Fibroblast of lung (primary cell): Measurements from ENCODE around the gene LIN37. TPM values are rescaled to one million over a fixed set of nuclear protein-coding genes. Genes with fewer than 3 reads are reported as not detected.

Source experiments
- DNase-seq, 2 donors: peaks; one replicate each; pipeline versions ENCODE4 v3.0.0 to v3.0.0-alpha.2; 2010; ENCODE audit warnings: low read depth in 2 of 2
- H2AFZ ChIP-seq: 2 replicates; pipeline ENCODE4 v1.5.1; 2012; ENCODE audit warnings: low read length, control low read depth, inconsistent platforms
- H3K27ac ChIP-seq: 2 replicates; pipeline ENCODE4 v1.5.1; 2011; ENCODE audit warnings: low read length, control low read depth; ENCODE audit not compliant: insufficient read depth
- H3K27me3 ChIP-seq: 2 replicates; pipeline ENCODE4 v1.5.1; 2011; ENCODE audit warnings: mild to moderate bottlenecking, low read length; ENCODE audit not compliant: control insufficient read depth, insufficient read depth
- H3K36me3 ChIP-seq: 2 replicates; pipeline ENCODE4 v1.5.1; 2011; ENCODE audit warnings: low read length; ENCODE audit not compliant: control insufficient read depth, insufficient read depth
- H3K4me1 ChIP-seq: 2 replicates; pipeline ENCODE4 v1.5.1; 2011; ENCODE audit warnings: low read length; ENCODE audit not compliant: control insufficient read depth, insufficient read depth; ENCODE audit errors: extremely low read depth
- H3K4me2 ChIP-seq: 2 replicates; pipeline ENCODE4 v1.5.1; 2011; ENCODE audit warnings: low read length, control low read depth; ENCODE audit not compliant: insufficient read depth; ENCODE audit errors: extremely low read depth
- H3K4me3 ChIP-seq, 4 experiments: fragments of 200-600 bp in 1 of 4; sonication (generic) in 1 of 4; replicated peaks in 1 of 4; 2 replicates each; pipeline ENCODE4 v1.5.1; 2011 to 2016; ENCODE audit warnings: low read length in 4 of 4, low read depth in 3 of 4, mild to moderate bottlenecking in 3 of 4, control low read depth in 2 of 4, inconsistent platforms in 1 of 4, mixed read lengths in 1 of 4; ENCODE audit not compliant: insufficient read depth in 1 of 4; ENCODE audit errors: control extremely low read depth in 1 of 4
- H3K79me2 ChIP-seq: 2 replicates; pipeline ENCODE4 v1.5.1; 2012; ENCODE audit warnings: mild to moderate bottlenecking, low read length, inconsistent platforms; ENCODE audit not compliant: control insufficient read depth, insufficient read depth
- H3K9ac ChIP-seq: 2 replicates; pipeline ENCODE4 v1.5.1; 2011; ENCODE audit warnings: mild to moderate bottlenecking, low read length, control low read depth; ENCODE audit not compliant: insufficient read depth
- H3K9me3 ChIP-seq: 2 replicates; pipeline ENCODE4 v1.5.1; 2012; ENCODE audit warnings: low read depth, low read length; ENCODE audit not compliant: control insufficient read depth, insufficient read depth
- H4K20me1 ChIP-seq: 2 replicates; pipeline ENCODE4 v1.5.1; 2011; ENCODE audit warnings: low read length; ENCODE audit not compliant: control insufficient read depth, insufficient read depth; ENCODE audit errors: extremely low read depth
- EZH2 ChIP-seq: IDR thresholded peaks from 2 replicates; pipeline ENCODE4 v1.5.1; 2012; ENCODE audit warnings: low read length, control low read depth, mild to moderate bottlenecking; ENCODE audit errors: missing control alignments
- polyA plus RNA-seq, 2 donors: library from polyadenylated mRNA; depleted of rRNA in 1 of 2; stranded (reverse) in 1 of 2; unstranded in 1 of 2; fragments of >200 nt; gene quantifications; 2 replicates each; pipeline ENCODE4 v1.2.1, GENCODE V29; 2011 to 2012; ENCODE audit warnings: missing spikeins in 1 of 2
- total RNA-seq: library from RNA; depleted of rRNA; stranded (reverse); fragments of >200 nt; gene quantifications from 2 replicates; pipeline ENCODE4 v1.2.1, GENCODE V29; 2014
- TF ChIP-seq, protein P1 (sequence below), 2 donors: IDR thresholded peaks in 1 of 2; conservative IDR thresholded peaks in 1 of 2; 1 replicate in 1 of 2; 2 replicates in 1 of 2; pipeline ENCODE4 v1.5.1; 2011 to 2012; ENCODE audit warnings: low read length in 2 of 2, control low read depth in 1 of 2, inconsistent platforms in 1 of 2, low read depth in 1 of 2, mild to moderate bottlenecking in 1 of 2

LIN37 gene
- total and polyA plus RNA-seq, 2 donors (not counting 1 experiment from before 2014, with no cell fraction given) = 6.4 to 10.3 TPM

DNA sequence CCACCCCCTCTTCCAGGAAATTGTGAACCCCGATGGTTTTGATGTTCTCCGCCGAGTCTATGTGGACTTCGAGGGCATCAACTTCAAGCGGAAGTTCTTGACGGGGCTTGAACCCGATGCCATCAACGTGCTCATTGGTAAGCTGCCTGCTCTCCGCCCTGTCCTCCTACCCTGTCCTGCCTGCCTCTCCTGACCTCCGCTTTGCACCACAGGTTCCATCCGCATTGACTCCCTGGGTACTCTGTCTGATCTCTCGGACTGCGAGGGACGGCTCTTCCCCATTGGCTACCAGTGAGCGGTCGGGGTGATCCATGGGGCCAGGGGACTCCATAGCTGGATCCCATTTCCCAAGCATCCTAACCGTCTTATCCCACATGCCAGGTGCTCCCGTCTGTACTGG is 18.1 kb upstream of the LIN37 start:
- H4K20me1 ChIP-seq = no peaks in the 10 kb centered on the region
- no peak overlapping the region for H3K9ac ChIP-seq
- H3K79me2 ChIP-seq = no peaks in the 10 kb centered on the region
- no peak overlapping the region for H2AFZ ChIP-seq
- H3K4me1 ChIP-seq = no peaks in the 10 kb centered on the region
- H3K27me3 ChIP-seq = no peaks in the 10 kb centered on the region
- H3K9me3 ChIP-seq = no peaks in the 10 kb centered on the region
- no peak overlapping the region for H3K4me2 ChIP-seq
- no peak for TF ChIP-seq EZH2
- TF ChIP-seq, protein P1, sequence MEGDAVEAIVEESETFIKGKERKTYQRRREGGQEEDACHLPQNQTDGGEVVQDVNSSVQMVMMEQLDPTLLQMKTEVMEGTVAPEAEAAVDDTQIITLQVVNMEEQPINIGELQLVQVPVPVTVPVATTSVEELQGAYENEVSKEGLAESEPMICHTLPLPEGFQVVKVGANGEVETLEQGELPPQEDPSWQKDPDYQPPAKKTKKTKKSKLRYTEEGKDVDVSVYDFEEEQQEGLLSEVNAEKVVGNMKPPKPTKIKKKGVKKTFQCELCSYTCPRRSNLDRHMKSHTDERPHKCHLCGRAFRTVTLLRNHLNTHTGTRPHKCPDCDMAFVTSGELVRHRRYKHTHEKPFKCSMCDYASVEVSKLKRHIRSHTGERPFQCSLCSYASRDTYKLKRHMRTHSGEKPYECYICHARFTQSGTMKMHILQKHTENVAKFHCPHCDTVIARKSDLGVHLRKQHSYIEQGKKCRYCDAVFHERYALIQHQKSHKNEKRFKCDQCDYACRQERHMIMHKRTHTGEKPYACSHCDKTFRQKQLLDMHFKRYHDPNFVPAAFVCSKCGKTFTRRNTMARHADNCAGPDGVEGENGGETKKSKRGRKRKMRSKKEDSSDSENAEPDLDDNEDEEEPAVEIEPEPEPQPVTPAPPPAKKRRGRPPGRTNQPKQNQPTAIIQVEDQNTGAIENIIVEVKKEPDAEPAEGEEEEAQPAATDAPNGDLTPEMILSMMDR (conservative IDR thresholded peaks at IDR 0.05 in 1 of 2, IDR thresholded peaks at IDR 0.05 in 1 of 2; ENCODE audit: low read depth in 1 of 2, low read length in 2 of 2) = no peak
- H3K4me3 ChIP-seq = no peak overlapping the region
- no peak for DNase-seq
- H3K36me3 ChIP-seq = peaks cover 60% of the 10 kb centered on the region
- H3K27ac ChIP-seq = no peak overlapping the region

DNA sequence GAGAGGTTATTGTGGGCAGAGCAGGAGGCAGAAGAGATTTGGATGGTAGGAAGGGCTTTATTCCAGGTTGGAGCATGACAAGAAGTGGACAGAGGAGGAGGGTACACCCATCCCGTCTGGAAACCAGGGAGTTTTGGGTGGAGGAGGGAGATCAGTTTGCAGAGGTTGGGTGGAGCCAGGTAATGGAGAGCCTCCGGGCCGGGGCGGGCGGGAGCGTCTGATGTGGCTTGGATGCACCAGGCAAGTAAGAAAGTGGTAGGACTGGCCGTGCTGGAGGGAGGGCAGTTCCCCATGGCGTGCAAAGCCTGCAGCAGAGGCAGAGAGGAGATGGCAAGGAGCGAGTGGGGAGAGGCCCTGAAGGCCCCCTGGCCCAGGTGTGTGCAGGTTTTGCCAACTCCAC is 17.0 kb upstream of the LIN37 start:
- Histone ChIP-seq H3K4me3 (no peak overlapping the region), H3K9ac (no peak overlapping the region), H4K20me1 (no peaks in the 10 kb centered on the region), H3K9me3 (no peaks in the 10 kb centered on the region), H3K79me2 (no peaks in the 10 kb centered on the region), H3K27me3 (no peaks in the 10 kb centered on the region), H3K27ac (no peak overlapping the region), H3K4me1 (no peaks in the 10 kb centered on the region), H3K36me3 (peaks cover 51% of the 10 kb centered on the region), H2AFZ (no peak overlapping the region), H3K4me2 (no peak overlapping the region)
- no peak for DNase-seq
- TF ChIP-seq, protein P1 (conservative IDR thresholded peaks at IDR 0.05 in 1 of 2, IDR thresholded peaks at IDR 0.05 in 1 of 2; ENCODE audit: low read depth in 1 of 2, low read length in 2 of 2) = no peak

DNA sequence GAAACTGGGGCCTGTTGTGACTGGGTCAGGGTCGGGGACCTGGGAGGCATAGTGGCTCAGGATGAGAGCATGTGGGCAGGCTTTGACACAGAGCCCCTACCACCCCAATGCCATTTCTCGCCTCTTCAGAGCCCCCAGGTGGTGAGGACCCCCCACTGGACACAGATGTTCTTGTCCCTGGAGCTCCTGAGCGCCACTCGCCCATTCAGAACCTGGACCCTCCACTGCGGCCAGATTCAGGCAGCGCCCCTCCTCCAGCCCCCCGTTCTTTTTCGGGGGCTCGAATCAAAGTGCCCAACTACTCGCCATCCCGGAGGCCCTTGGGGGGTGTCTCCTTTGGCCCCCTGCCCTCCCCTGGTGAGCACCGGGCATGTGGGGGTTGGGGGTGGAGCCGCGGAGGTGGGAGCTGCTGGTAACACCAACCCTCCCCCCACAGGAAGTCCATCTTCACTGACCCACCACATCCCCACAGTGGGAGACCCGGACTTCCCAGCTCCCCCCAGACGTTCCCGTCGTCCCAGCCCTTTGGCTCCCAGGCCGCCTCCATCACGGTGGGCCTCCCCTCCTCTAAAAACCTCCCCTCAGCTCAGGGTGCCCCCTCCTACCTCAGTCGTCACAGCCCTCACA is 16.5 kb upstream of the LIN37 start:
- TF ChIP-seq, protein P1 (conservative IDR thresholded peaks at IDR 0.05 in 1 of 2, IDR thresholded peaks at IDR 0.05 in 1 of 2; ENCODE audit: low read depth in 1 of 2, low read length in 2 of 2) = no peak
- Histone ChIP-seq H3K4me3 (no peak overlapping the region), H3K79me2 (no peaks in the 10 kb centered on the region), H3K4me2 (no peak overlapping the region), H3K4me1 (no peaks in the 10 kb centered on the region), H3K9me3 (no peaks in the 10 kb centered on the region), H2AFZ (no peak overlapping the region), H3K27me3 (no peaks in the 10 kb centered on the region), H3K27ac (no peak overlapping the region), H3K36me3 (peaks cover 55% of the 10 kb centered on the region), H3K9ac (no peak overlapping the region), H4K20me1 (no peaks in the 10 kb centered on the region)
- no peak for DNase-seq
